Measurements from ENCODE around the gene TMEM203. TPM values are rescaled to one million over a fixed set of nuclear protein-coding genes. Genes with fewer than 3 reads are reported as not detected.

The TMEM203 gene
- total RNA-seq, 1 donor from 2014 or later: 34.2 TPM

- no peak for DNase-seq (ENCODE audit: low read depth, low spot score)
Observed at GRCh38 chr9:137219757-137220316, 14.4 kb upstream of the TMEM203 start.

DNA sequence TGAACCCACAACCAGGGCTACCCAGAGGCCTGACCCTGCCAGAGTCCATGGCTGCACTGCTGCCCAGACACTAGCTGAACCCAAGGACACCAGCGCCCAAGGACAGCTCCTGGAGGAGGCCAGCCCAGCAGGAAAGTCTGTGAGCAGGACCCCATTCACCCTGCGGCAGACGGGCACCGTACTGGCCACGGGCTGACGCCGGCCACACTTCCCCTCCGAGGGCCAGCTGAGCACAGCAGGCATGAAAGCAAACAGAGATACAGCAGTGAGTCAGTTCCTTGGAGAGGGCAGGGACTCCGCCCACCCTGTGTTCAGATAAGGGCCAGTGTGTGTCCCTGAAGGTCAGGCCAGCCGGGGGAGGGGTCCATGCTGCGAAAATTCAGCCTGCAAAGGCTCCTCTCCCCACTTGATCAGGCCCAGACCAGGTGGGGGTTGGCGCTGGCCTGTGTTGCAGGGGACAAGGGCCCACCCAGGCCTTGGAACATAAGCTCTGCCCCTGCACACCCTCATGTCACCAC, 13.4 kb upstream of the TMEM203 start:
- DNase-seq (ENCODE audit: low read depth, low spot score): no peak

DNA sequence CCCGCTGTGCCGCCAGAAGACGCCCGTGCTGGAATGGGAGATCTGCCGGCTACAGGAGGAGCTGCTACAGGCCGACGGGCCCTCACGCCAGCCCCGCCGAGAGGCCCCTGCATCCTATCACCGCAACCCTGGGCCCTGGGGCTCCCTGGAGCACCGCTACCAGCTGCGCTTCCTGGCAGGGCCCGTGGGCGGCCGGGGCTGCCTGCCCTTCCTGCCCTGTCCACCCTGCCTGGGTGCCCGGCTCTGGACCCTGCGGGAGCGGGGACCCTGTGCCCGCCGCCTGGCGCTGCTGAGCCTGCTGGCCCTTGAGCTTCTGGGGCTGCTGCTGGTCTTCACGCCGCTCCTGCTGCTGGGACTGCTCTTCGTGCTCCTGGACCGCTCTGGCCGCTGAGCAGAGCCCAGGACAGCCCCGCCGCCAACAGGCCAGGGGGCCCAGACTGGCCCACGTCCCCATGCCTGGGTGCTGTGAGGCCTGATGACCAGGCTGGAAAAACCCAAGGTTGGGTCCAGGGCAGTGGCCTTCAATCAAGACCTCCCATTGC, 12.8 kb upstream of the TMEM203 start:
- DNase-seq (ENCODE audit: low read depth, low spot score): no peak

DNA sequence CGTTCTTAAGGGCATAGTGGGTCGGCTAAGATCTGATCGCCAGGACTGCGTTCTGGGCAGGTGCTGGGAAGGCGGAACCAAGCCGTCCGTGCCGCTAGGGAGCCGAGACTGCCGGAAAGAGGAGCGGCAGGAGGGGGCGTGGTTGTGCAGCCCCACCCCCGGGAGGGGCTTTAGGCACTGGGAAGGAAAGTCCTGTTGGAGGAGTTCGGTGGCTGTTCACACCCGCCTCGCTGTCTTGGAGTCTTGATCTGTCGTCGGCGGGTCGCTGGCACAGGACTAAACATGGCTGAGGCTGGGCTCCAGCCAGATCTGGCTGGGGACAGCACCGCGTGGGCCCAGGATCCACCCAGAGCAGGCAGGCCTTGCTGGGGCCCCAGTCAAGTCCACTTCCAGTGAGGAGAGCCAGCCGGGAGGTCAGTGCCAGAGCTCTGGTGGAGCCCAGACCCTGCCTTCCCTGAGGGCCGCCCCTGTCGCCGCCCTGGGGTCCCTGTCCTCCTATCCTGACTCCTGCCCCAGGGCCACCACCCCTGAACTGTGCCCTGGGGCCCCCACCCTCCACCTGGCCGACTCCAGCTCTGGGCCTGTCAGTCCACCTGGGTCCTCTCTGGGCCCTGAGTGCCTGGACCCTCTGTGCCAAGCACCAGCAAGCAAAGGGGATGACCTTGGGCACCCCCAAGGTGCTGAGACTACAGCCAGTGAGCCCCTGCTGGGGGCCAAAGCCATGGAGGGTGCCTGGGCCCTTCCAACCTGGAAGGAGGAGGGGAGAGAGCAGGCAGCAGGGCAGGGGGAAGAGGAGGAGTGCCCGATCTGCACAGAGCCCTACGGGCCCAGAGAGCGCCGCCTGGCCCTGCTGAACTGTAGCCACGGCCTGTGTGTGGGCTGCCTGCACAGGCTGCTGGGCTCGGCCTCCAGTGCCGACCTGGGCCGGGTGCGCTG, 12.1 kb upstream of the TMEM203 start:
- no peak for DNase-seq (ENCODE audit: low read depth, low spot score)

DNA sequence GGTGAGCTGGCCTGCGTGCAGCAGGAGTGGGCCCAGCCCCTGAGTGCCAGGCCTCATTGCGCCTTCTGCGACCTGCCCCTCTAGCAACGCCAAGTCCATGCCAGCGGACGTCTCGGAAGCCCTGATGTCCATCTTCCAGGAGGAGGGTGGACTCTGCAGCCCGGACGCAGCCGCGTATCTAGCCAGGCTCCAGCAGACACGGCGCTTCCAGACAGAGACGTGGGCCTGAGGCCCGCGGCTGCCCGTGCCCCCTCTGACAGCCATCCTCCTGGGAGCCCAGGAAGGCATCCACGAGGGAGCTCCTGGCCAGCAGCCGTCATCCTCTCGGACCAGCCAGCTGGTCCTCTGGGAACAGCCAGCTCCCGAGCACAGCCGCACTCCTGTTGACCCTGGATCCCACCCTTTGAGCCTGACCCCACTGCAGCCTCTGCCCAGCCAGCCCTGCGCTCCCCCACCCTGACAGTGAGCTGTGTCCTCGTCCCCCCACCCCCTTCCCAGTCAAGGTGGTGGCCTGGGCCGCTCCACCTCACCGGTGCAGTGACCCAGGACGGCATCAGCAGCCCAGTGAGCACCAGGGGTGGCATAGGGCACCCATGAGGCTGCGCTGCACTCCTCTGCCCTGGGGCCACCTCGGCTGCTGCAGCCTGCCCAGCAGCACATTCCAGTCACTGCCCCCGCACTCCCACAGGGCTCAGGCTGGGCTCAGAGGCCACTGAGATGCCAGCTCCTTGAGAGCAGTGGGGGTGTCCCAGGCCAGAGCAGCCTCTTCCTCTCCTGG, 10.9 kb upstream of the TMEM203 start:
- DNase-seq (ENCODE audit: low read depth, low spot score): no peak

- DNase-seq (ENCODE audit: low read depth, low spot score): no peak
Observed at GRCh38 chr9:137215196-137215986, 9.9 kb upstream of the TMEM203 start.

GRCh38 chr9:137214620-137215019, 9.2 kb upstream of the TMEM203 start:
- DNase-seq (ENCODE audit: low read depth, low spot score): no peak

GRCh38 chr9:137213160-137214060, 8.0 kb upstream of the TMEM203 start:
- DNase-seq (ENCODE audit: low read depth, low spot score): no peak

- no peak for DNase-seq (ENCODE audit: low read depth, low spot score)
Observed at GRCh38 chr9:137212520-137212919, 7.1 kb upstream of the TMEM203 start.

- no peak for DNase-seq (ENCODE audit: low read depth, low spot score)
Observed at GRCh38 chr9:137211532-137211931, 6.1 kb upstream of the TMEM203 start.

DNA sequence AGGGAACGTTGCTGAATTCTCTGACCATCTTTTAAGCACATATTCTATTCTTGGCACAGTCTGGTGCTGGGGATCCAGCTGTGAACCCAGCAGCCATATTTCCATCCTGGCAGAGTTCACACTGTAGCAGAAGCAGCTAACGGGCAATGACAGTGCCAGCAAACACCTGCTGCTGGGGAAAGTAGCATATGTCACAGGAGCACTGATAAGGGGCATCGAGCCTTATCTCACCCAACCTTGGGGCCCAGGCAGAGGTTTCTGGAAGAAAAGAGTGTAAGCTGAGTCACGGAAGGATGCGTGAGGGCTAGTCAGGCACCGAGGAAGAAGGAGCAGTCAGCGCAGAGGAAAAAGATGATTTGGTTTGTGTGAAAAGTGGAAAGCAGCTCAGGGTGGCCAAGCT, 1.2 kb upstream of the TMEM203 start:
- no peak for DNase-seq (ENCODE audit: low read depth, low spot score)

DNA sequence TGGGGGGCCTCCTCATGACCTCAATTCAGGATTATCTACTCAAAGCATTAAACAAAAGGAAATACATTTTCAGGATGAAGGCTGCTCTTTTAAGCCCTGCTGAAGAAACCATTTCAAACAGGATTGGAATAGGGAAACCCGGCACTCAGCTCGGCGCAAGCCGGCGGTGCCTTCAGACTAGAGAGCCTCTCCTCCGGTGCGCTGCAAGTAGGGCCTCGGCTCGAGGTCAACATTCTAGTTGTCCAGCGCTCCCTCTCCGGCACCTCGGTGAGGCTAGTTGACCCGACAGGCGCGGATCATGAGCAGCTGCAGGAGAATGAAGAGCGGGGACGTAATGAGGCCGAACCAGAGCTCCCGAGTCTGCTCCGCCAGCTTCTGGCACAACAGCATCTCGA, 720 bp downstream of the TMEM203 start:
- DNase-seq (ENCODE audit: low read depth, low spot score): no peak

- DNase-seq (ENCODE audit: low read depth, low spot score): no peak
Observed at GRCh38 chr9:137202966-137203365, 2.5 kb downstream of the TMEM203 start.

- no peak for DNase-seq (ENCODE audit: low read depth, low spot score)
Observed at GRCh38 chr9:137201205-137201868, 4.1 kb downstream of the TMEM203 start.

DNA sequence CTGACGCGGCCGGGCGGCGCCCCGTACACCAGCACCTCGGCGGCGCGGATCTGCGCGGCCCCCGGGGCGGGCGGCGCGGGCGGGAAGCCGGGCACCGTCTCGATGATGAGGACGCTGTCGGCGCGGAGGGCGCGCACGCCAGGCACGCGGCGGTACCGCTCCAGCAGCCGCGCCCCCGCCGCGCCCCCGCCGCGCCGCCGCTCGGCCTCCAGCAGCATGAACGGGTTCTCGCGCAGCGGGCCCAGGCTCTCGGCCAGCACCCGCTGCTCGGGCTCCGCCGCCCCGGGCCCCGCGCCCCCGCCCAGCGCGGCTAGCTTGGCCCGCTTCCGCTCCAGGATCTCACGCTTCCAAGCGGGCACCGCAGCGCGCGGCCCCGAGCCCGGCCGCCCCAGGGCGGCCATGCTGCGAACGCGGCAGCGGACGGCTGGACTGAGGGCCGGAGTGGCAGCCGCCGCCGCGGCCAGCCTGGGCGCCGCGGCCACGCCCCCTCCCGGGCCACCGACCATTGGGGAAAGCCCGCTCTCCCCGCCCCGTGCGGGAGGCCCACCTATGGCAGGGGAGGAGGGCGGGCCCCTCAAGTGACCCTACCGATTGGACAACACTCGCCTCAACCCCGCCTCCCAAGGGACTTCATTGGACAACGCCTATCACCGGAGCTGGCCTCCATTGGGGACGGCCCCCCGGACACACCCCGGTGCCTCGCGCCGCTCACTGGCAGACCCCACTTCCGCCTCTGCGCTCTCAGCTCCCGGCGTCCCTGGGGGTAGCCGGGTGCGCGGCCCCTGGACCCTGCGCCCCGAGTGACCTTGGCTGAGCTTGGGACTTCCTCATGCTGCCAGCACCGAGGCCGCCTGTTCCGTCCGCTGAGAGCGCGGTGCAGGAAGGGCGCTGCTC, 4.9 kb downstream of the TMEM203 start, which contains the start of gene TPRN:
Gene TPRN, minus strand, starts transcription at position 431 of the 894 bp plus-strand sequence. Its CDS starts 30 bp downstream, at position 401.
- DNase-seq (ENCODE audit: low read depth, low spot score): peak; percentile 96

GRCh38 chr9:137199411-137200121, 5.9 kb downstream of the TMEM203 start:
- DNase-seq (ENCODE audit: low read depth, low spot score): no peak

DNA sequence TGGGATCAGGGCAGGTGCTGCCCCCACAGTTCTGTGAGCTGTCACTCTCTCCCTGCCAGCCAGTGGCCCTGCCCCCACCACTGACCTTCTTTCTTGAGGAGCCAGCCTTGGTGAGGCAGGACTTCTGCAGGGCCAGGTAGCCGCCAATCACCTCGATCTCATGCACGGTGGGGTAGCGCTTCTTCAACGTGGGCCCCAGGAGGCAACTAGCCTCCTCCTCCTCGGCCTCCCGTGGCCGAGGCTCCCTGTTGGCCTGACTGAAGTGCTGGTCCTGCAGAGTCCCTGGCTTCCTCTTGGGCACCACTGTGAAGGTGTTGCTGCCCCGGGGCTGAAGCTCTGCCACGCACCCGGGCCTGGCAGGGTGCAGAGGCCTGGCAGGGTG, 6.6 kb downstream of the TMEM203 start:
- no peak for DNase-seq (ENCODE audit: low read depth, low spot score)

Measured in pulmonary artery endothelial cell (primary cell).